Activated T-helper 1 cell treated with anti-CD3 and anti-CD28 coated beads, Interleukin-2, amount 50 U/mL, for 16 hours (primary cell): ENCODE data around the gene RASEF.

Experiments used
- DNase-seq, 2 donors: peaks; one replicate each; pipeline ENCODE4 v3.0.0-alpha.2; 2020; ENCODE audit warnings: low read depth in 1 of 2, low spot score in 1 of 2

Gene RASEF

GRCh38 chr9:83059417-83059816 lies 3.5 kb downstream of the RASEF start:
- no peak for DNase-seq

- DNase-seq: no peak
Measured at GRCh38 chr9:83056911-83057310, 6.0 kb downstream of the RASEF start.

DNA sequence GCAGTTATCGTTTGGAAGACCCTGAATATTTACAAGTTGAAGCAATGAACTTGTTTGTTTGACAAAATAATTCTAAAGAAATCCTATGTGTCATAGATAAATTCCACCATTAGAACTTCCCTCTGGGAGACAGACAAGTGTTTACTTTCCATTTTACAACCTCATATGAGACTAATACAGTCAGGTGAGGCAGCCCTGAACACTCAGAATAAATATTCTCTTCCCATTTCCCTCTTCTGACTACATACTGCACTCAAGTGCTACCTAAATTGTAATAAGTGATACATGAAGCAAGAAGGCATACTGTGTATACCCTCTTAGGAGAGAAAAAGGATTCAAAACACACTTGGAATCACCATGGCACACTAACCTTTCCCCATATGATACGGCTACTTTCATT lies 6.8 kb downstream of the RASEF start:
- no peak for DNase-seq

DNA sequence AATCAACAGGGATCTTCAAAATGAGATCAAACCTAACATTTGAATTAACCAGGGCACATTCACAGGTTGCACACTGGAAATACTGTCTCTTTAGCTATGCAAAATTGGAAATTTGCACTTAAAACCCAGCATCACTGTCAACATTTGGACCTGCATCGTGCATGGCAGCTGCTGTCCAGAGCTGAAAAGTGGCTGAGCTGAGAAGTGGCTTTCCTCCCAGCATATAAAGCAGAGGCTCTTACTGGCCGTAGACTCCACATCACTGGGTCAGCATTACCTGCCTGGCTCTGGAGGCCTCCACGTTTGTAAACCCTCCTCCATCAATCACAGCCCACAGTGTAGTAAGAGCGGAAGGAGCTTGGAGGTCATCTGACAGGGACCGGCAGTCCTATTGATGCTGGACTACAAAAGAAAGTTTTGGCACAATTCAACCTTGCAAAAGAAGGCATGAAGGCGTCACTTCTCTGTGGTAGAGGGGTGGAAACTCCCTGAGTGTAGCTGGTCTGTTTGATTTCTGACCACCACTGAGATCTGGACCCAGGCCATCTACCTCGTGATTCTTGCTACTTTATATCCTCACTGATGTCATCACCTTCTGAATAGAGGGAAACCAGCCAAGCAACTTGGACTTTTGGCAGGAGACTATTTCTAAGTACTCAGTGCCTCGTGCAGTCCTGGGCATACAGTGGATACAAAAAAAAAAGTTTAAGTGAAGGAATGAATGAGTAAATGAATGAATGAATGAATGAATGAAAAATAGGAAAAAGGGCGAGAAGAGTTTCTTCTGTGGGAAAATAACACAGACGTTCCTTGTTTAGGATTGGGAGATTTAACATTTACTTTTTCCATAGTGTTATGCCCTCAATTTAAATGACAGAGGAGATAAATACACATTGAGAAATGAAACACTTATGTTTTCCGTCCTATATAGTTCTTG lies 14.8 kb downstream of the RASEF start:
- DNase-seq: no peak

DNA sequence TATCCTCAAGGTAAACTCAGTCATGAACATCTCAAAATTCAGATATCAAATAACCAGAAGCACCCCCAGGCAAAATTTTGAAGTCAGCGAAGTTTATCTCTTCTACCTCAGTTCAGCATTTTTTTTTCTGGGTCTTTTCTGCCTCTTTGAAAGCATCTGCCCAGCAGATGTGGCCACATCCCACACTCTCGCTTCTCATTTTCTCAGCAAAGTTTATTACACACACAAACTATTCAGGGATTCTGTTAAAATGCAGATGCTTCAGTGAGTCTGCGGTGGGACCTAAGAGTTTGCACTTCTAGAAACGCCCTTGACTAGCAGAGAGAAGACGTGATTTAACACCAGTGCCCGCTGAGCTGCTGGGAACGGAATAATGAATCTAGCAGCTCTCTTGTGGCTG lies 19.3 kb downstream of the RASEF start:
- DNase-seq: no peak

DNA sequence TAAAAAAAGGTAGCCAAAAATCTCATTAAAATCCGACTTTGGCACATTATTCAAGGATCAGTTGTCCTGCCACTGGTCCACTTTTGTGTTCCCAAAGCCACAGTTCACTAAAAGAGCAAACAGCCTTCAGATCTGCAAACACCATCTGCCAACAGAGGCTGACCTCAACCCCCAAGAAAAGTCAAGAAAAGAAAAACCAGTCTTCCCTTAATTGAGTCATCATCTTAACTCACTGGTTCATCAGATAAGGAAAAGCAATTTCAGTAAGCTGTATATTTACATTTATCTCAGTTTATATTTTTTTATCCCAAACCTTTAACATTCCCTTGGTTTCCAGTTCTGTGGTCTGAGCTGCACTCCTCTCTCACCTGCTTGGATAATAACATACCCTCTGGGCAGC lies 21.2 kb downstream of the RASEF start:
- DNase-seq: no peak

- no peak for DNase-seq
Measured at GRCh38 chr9:83039303-83039702, 23.6 kb downstream of the RASEF start.

GRCh38 chr9:83036043-83036442 lies 26.9 kb downstream of the RASEF start:
- no peak for DNase-seq

- no peak for DNase-seq
Measured at GRCh38 chr9:83035143-83035542, 27.8 kb downstream of the RASEF start.

DNA sequence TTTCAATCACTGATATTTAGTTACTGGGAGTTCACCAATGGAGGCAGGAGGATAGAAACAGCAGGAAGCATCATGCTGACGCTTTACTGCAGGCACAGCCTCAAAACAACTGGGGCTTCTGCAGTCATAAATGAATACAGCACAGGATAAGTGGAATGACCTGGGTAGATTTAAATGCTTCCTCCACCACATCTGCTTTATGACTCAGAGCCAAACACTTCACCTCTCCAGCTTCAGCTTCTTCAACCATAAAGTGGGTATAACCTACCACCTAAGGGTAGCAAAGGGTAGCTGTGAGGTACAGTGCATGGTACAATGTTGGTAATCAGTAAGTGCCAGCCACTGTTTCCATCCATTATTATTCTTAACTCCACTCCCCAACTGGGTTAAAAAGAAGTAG lies 28.4 kb downstream of the RASEF start:
- no peak for DNase-seq

DNA sequence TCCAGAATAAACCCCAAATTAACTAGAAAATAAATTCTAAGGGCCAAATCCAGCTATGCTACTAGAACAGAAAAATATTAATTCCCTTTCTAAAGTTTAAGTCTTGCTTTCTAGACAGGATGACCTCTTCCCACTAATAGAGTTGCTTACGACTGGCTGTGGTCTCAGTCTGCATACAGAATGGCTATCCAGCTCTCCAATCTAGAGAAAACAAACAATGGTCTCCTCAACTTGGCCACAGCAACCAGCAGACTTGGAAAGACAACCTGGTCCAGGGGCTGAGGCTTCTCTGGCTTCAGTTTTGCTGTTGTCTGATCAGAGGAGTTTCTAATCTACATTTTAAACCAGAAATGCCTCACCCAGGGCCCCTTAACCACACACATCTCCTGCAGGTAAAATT lies 28.9 kb downstream of the RASEF start:
- DNase-seq: no peak

- DNase-seq: no peak
Measured at GRCh38 chr9:83032065-83032625, 30.8 kb downstream of the RASEF start.

DNA sequence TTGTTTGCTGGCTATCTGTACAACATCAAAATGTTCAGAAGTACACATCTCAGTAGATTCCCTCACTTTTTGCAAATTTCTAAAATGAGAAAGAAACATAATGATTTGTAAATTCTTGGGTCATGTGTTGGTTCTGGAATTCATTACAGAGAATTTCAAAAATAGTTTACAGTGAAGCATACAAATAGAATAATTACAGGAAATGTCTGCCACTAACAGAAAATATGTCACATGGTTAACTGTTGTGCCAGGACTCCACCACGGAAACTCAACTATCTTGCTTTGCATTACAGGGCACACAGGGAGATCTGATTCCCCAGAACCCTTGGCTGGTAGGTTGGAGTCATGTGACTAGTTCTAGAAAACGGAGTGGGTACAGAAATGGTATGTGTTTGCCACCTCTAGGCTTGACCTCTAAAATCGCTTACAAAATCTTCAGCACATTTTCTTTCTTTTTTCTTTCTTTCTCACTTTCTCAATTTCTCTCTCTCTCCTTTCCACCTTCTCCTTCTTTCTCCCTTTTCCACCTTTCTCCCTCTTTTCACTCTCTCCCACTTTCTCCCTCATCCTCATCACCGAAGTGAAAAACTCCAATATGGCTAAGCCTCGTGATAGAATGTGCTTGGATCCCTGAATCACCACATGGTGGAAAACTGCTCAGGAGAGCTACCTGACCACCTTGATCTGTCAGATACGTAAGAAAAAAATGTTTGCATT lies 32.4 kb downstream of the RASEF start:
- no peak for DNase-seq

- no peak for DNase-seq
Measured at GRCh38 chr9:83029531-83030137, 33.3 kb downstream of the RASEF start.

GRCh38 chr9:83027153-83027891 lies 35.6 kb downstream of the RASEF start:
- DNase-seq: no peak

DNA sequence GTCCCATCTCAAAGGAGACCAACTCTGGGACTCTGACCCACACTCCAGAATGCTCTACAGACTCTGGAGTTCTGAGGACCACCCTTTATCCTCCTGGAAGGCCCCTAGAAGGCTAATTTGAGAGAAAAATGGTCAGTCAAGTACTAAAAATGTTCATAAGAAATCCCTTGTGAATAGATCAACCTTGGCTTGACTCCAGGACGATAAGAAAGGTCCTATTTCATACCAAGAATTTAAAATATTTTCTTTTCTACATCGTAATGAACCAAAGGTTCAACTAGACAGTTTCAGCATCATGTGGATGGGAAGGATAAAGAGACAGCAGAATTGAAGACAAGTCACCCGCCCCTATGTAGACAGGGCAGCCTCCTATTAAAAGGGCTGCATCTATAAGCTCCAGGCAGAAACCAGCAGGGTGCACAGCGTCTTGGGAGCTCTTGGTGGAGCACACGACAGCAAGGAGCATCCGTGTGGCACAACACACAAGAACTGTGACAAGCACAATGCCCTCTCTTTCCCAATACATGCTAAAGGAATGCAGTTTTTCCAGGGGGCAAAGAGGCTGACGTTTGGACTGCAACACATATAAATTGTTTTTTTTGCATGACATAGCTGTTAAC lies 38.3 kb downstream of the RASEF start:
- no peak for DNase-seq

DNA sequence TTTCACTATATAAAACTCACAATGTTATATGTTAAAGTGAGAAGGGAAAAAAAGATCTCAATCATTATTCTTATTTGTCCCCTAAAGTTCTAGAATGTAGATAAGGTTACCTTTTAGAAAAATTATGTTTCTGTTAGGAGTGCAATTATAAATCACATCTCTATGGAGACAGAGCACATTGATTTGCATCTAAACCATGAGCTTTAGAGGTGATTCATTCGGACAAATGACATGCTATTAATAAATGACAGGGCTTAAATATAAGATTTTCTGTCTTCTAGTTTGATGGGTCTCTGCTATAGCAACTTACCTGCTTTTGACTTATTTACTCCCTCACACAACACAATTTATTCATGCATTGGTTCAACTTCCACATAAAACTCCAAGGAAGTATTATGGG lies 39.8 kb downstream of the RASEF start:
- DNase-seq: no peak

DNA sequence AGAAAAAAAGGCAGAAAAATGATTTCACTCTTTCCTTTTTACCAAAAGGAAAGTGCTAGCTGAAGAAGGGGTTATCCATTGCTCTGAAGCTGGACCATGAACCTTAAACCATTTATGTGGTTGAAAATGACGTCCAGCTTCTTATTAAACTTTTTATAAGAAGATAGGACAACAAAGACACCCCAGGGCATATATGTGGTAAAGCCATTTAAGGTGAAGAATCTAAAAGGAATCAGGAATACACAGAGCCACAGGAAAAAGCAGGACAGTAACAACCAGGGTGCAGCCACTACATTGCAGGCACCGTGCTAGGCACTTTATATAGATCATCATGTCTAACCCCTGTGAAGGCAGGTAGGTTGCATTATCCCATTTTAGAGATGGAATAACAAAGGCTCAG lies 42.1 kb downstream of the RASEF start:
- no peak for DNase-seq

GRCh38 chr9:83020327-83020726 lies 42.6 kb downstream of the RASEF start:
- no peak for DNase-seq

DNA sequence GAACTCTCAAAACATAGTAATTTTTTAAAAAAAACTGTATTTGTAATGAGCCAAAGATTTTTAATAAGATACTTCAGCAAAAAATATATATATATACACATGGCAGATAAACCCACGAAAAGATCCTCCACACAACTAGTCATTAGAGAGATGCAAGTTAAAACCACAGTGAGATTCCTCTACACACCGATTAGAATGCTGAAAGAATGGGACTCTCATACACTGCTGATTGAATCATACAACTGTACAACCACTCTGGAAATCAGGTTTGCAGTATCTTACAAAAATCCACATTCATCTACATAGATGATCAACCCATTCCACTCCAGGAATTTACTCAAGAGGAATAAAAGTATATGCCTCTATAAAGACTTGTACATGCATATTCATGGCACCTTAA lies 43.7 kb downstream of the RASEF start:
- no peak for DNase-seq

GRCh38 chr9:83015897-83016296 lies 47.0 kb downstream of the RASEF start:
- no peak for DNase-seq
